Ectodermal cell (in vitro differentiated cells): ENCODE data around the gene SERGEF.

Experiments used
- H3K27ac ChIP-seq: 2 replicates; pipeline ENCODE4 v1.7.0; 2013; ENCODE audit warnings: mild to moderate bottlenecking, low read depth, low read length; ENCODE audit not compliant: insufficient read depth, poor library complexity, severe bottlenecking
- H3K27me3 ChIP-seq: 2 replicates; pipeline ENCODE4 v1.7.0; 2013; ENCODE audit warnings: mild to moderate bottlenecking, low read length; ENCODE audit not compliant: insufficient read depth, control insufficient read depth, poor library complexity, severe bottlenecking
- H3K36me3 ChIP-seq: one replicate; pipeline ENCODE4 v1.7.0; 2013; ENCODE audit warnings: low read length; ENCODE audit not compliant: control insufficient read depth, insufficient read depth
- H3K4me1 ChIP-seq: one replicate; pipeline ENCODE4 v1.7.0; 2013; ENCODE audit warnings: low read length; ENCODE audit not compliant: control insufficient read depth, insufficient read depth
- H3K4me3 ChIP-seq: 2 replicates; pipeline ENCODE4 v1.7.0; 2013; ENCODE audit warnings: low read depth, low read length, control low read depth; ENCODE audit not compliant: insufficient read depth
- H3K9me3 ChIP-seq: 2 replicates; pipeline ENCODE4 v1.7.0; 2013; ENCODE audit warnings: mild to moderate bottlenecking, low read length, moderate library complexity; ENCODE audit not compliant: control insufficient read depth
- WGBS, 2 experiments: methylation state at CpG; one replicate each; pipeline ENCODE4 v1.1.7; 2013; ENCODE audit warnings: missing lambda C conversion rate in 2 of 2; 5-methylcytosine and 5-hydroxymethylcytosine counted together

Gene SERGEF

DNA sequence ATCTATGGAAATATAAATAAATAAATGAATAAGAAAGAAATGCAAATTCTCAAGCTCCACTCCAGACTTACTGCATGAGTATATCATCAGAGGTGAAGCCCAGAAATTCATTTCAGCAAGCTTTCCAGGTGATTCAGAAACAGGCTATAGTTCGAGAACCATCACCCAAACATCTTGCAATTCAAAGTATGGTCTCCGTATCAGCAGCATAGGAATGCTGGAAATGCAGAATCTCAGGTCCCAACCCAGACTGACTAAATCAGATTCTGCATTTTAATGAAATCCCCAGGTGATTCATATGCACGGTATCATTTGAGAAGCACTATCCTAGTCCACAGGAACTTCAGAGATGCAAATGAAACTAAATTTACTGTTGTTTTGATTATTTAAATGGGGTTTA, 95.3 kb downstream of the SERGEF start:
- Histone ChIP-seq H3K4me1 (no peaks in the 10 kb centered on the region), H3K27me3 (no peaks in the 10 kb centered on the region), H3K36me3 (no peaks in the 10 kb centered on the region), H3K27ac (no peak overlapping the region), H3K9me3 (no peaks in the 10 kb centered on the region), H3K4me3 (no peak overlapping the region)
- 80 to 83% methylated on average over 3 of the region's 3 CpGs for WGBS, 2 experiments

DNA sequence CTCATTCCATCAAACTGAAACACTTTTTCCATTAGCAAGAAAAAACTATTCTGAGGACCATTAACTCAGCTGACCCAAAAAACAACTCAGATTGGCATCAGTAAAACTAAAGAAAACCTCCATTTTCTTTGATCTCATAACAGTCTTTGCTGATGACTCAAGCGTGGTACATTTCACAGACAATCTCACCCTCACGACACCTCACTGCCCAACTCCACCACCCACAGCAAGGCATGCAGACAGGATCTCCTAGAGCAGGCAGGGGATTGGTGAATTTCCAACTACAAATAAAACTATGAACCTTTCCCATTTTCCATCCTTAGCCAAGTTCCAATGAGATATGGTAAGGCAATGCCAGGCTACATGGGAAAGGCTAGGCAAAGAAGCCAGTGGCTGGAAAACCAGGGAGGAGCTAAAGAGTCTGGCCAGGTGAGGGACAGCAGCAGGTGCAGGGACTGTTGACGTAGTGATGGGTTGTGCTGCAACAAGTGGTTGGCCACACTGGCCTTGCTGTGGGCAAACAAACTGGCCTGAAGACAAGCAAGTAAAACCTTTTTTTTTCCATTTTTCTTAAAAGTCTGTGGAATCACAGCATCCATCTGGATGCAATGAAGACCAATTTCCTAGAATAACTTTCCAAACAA, 97.2 kb downstream of the SERGEF start:
- Histone ChIP-seq H3K27ac (no peak overlapping the region), H3K4me1 (no peaks in the 10 kb centered on the region), H3K36me3 (no peaks in the 10 kb centered on the region), H3K9me3 (no peaks in the 10 kb centered on the region), H3K27me3 (no peaks in the 10 kb centered on the region), H3K4me3 (no peak overlapping the region)
- WGBS, 2 experiments, result 90% methylated on average over 3 of the region's 3 CpGs

DNA sequence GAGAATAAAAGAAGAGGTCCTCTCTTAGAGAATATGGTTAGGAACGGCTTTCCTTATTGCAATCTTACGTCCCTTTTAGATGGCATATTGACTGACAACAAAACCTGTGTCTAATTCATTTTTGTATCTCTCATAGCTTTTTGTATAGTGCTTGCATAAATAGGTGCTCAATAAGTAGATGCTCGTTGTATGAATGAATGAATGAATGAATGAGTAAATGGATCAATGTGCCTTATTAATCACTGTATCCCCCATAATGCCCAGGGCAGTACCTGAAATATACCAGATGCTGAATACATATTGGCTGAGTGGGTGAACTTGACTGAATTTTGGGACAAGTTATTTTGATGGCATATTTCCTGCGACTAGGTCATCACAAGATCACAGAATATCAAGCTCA, 97.9 kb downstream of the SERGEF start:
- Histone ChIP-seq H3K27me3 (no peaks in the 10 kb centered on the region), H3K4me3 (no peak overlapping the region), H3K4me1 (no peaks in the 10 kb centered on the region), H3K36me3 (no peaks in the 10 kb centered on the region), H3K27ac (no peak overlapping the region), H3K9me3 (no peaks in the 10 kb centered on the region)
- 95 to 97% methylated on average over 4 of the region's 4 CpGs for WGBS, 2 experiments

DNA sequence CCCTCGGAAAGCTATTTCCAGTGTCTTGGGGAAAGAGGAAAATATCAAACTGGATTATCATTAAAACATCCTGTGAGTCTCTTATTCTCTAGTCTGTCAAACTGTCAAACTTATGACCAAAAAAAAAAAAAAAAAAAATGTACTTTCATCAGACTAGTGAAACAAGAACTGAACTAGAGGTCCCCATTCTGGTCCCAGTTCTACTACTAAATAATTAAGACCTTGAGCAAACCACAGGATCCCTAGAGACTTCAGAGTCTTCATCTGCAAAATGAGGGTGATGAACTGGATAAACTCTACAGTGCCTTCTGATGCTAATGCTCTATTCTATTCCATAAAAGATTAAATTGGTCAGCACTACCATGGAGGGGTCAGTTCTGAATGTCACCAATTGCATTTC, 105.8 kb downstream of the SERGEF start:
- Histone ChIP-seq H3K4me1 (peaks cover 3% of the 10 kb centered on the region), H3K36me3 (no peaks in the 10 kb centered on the region), H3K4me3 (no peak overlapping the region), H3K27me3 (no peaks in the 10 kb centered on the region), H3K9me3 (no peaks in the 10 kb centered on the region), H3K27ac (no peak overlapping the region)
- 78 to 95% methylated on average over 1 of the region's 1 CpG for WGBS, 2 experiments

DNA sequence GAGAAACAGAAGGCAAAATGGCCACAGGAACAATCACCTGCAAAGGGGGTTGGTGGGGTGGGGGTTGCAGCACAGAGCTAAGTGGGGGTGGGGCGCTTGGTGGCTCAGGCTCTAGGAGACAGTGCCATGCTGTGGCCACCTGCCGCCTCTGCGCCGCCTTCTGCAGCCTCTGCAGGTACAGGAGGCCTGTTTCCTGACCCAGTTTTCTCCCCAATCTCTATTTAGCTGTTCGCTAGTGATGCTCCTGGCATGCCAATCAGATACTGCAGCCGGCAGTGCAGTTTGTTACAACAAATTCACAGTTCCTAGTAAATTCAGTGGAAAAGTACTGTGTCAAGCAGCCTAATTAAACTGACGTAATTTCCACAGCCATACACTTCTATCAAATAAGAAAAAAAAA, 106.4 kb downstream of the SERGEF start:
- Histone ChIP-seq H3K9me3 (no peaks in the 10 kb centered on the region), H3K27ac (no peak overlapping the region), H3K27me3 (no peaks in the 10 kb centered on the region), H3K4me3 (no peak overlapping the region), H3K36me3 (no peaks in the 10 kb centered on the region), H3K4me1 (peaks cover 3% of the 10 kb centered on the region)
- WGBS, 2 experiments, result 36 to 44% methylated on average over 6 to 7 of the region's 7 CpGs

DNA sequence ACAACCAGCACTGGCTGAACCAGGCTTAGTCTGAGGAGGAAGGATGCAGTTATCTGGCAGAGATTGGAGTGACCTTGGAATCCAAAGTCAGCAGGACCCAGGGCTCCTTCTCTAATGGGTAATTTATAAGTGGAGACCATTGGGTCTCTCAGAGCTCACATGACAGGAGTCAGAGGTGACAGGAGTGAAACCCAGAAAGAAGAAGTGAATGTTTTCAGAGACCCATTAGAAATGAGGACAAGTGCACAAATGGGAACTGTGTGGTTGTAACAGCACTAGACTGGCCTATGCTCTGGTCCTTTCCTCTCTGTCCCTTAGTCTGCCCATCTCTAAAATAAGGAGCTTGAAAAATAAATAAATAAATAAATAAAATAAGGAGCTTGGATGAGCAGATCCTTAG, 107.4 kb downstream of the SERGEF start:
- Histone ChIP-seq H3K27me3 (no peaks in the 10 kb centered on the region), H3K9me3 (no peaks in the 10 kb centered on the region), H3K36me3 (no peaks in the 10 kb centered on the region), H3K4me1 (peaks cover 3% of the 10 kb centered on the region), H3K4me3 (no peak overlapping the region), H3K27ac (no peak overlapping the region)

DNA sequence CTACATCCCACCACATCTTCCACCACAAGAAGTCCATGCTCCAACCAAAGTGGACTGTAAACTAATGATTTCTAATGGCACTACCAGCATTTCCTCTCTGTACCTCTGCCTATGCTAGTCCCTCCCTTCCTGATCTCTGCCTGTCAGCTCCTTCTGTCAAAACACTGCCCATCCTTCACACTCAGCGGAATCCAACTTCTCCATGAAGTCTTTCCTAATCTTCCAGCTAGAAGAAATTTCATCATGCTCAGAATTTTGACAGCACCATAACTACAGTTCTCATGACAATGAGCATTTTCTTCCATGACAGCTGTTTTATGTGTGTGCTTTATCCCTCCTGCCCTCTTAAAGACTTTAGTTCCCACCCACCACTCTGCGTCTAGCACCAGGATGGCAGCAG, 111.4 kb downstream of the SERGEF start:
- WGBS, 2 experiments, result 90% methylated on average over 2 of the region's 2 CpGs

DNA sequence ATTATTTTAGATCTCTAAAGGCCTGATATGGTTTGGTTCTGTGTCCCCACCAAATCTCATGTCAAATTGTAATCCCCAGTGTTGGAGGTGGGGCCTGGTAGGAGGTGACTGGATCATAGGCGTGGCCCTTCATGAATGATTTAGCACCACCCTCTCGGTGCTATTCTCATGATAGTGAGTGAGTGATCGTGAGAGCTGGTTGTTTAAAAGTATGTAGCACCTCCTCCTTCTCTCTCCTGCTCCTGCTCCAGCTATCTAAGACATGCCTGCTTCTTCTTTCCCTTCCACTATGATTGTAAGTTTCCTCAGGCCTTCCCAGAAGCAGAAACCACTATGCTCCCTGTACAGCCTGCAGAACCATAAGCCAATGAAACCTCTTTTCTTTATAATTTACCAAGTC, 114.1 kb downstream of the SERGEF start:
- no peaks in the 10 kb centered on the region for H3K36me3 ChIP-seq
- H3K4me1 ChIP-seq, result no peaks in the 10 kb centered on the region
- 21 to 34% methylated on average over 3 of the region's 3 CpGs for WGBS, 2 experiments
- H3K4me3 ChIP-seq, result no peak overlapping the region
- no peak overlapping the region for H3K27ac ChIP-seq
- no peaks in the 10 kb centered on the region for H3K9me3 ChIP-seq
- H3K27me3 ChIP-seq, result no peaks in the 10 kb centered on the region

More for the DNA sequence above, 111.4 kb downstream of the SERGEF start:
- Histone ChIP-seq H3K36me3 (no peaks in the 10 kb centered on the region), H3K9me3 (no peaks in the 10 kb centered on the region), H3K27ac (no peak overlapping the region), H3K27me3 (no peaks in the 10 kb centered on the region), H3K4me3 (no peak overlapping the region), H3K4me1 (peaks cover 3% of the 10 kb centered on the region)

DNA sequence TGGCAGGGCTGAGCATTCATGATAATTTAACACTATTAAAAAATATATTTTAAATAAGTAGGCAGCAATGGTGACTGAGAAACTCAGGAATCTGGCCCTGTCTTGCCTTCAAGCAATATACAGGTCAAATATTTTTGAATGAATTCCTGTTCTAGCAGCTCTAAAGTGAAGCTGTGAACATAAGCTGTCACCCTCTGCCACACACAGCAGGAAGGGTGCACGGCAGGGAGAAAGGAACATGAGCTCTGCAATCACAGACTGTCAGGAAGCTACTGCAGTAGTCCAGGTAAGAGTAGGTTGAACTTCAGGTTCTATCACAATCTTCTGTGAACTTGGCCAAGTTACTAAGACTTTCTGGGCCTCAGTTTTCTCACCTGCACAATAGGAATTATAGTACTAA, 114.8 kb downstream of the SERGEF start:
- no peaks in the 10 kb centered on the region for H3K9me3 ChIP-seq
- WGBS, 2 experiments, result 90 to 95% methylated on average over 1 of the region's 1 CpG

DNA sequence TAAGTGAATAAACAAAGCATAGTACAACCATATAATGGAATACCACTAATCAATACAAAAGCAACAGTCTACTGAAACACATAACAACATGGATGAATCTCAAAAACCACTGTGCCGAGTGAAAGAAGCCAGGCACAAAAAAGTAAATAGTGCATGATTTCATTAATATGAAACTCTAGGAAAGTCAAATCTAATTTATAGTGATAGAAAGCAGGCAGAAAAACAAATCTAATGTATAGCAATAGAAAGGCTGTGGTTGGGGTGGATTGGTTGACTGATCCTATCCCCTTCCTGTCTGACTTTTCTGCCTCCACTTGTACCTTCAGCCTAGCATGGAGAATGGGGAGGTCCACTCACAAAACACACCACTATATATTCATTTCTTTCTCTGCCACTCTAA, 115.4 kb downstream of the SERGEF start:
- WGBS, 2 experiments, result 100% methylated on average over 1 of the region's 1 CpG; no CpG with 5 or more reads in 1 of the 2 experiments
- Histone ChIP-seq H3K27me3 (no peaks in the 10 kb centered on the region), H3K4me1 (no peaks in the 10 kb centered on the region), H3K9me3 (no peaks in the 10 kb centered on the region), H3K36me3 (no peaks in the 10 kb centered on the region), H3K4me3 (no peak overlapping the region), H3K27ac (no peak overlapping the region)

More for the DNA sequence above, 114.8 kb downstream of the SERGEF start:
- no peak overlapping the region for H3K27ac ChIP-seq
- no peaks in the 10 kb centered on the region for H3K27me3 ChIP-seq
- H3K36me3 ChIP-seq, result no peaks in the 10 kb centered on the region
- H3K4me3 ChIP-seq, result no peak overlapping the region
- H3K4me1 ChIP-seq, result no peaks in the 10 kb centered on the region
